GM23338 (cell line): ENCODE measurements around the gene EIF4E3. TPM values are rescaled to one million over a fixed set of nuclear protein-coding genes. Genes with fewer than 3 reads are reported as not detected.

Source experiments
- ATAC-seq: fragments of 200-7000 bp; cut with Tn5 transposase; 3 replicates; pipeline ENCODE4 v1.9.1; 2020
- DNase-seq: peaks from one replicate; pipeline ENCODE4 v3.0.0-alpha.2; 2015; ENCODE audit warnings: low spot score
- H2AFZ ChIP-seq: fragments of 200-600 bp; sonication (generic); 2 replicates; pipeline ENCODE4 v1.8.0; 2016; ENCODE audit warnings: antibody characterized with exemption, mild to moderate bottlenecking, moderate library complexity
- H3F3A ChIP-seq: fragments of 200-600 bp; sonication (generic); replicated peaks from 2 replicates; pipeline ENCODE4 v1.8.0; 2017; ENCODE audit warnings: antibody characterized with exemption, mixed run types, low read depth
- H3K27ac ChIP-seq: fragments of 200-600 bp; sonication (generic); 2 replicates; pipeline ENCODE4 v1.6.1; 2016; ENCODE audit warnings: low read depth
- H3K27me3 ChIP-seq: fragments of 200-600 bp; sonication (generic); 2 replicates; pipeline ENCODE4 v1.8.0; 2016; ENCODE audit warnings: mild to moderate bottlenecking, mixed run types, moderate library complexity; ENCODE audit not compliant: insufficient read depth
- H3K36me3 ChIP-seq: fragments of 200-600 bp; sonication (generic); 2 replicates; pipeline ENCODE4 v1.8.0; 2016; ENCODE audit warnings: mild to moderate bottlenecking; ENCODE audit not compliant: insufficient read depth
- H3K4me1 ChIP-seq: fragments of 200-600 bp; sonication (generic); 2 replicates; pipeline ENCODE4 v1.8.0; 2016; ENCODE audit warnings: mild to moderate bottlenecking, moderate library complexity; ENCODE audit not compliant: insufficient read depth
- H3K4me2 ChIP-seq: fragments of 200-600 bp; sonication (generic); 2 replicates; pipeline ENCODE4 v1.7.1; 2017; ENCODE audit warnings: mixed run types
- H3K4me3 ChIP-seq: fragments of 200-600 bp; sonication (generic); 2 replicates; pipeline ENCODE4 v1.6.1; 2016; ENCODE audit warnings: mixed run types
- H3K79me2 ChIP-seq: fragments of 200-600 bp; sonication (generic); replicated peaks from 2 replicates; pipeline ENCODE4 v1.8.0; 2017; ENCODE audit warnings: mild to moderate bottlenecking; ENCODE audit not compliant: insufficient read depth
- H3K9me2 ChIP-seq: fragments of 200-600 bp; sonication (generic); 2 replicates; pipeline ENCODE4 v1.8.0; 2017; ENCODE audit not compliant: insufficient read depth
- H4K20me1 ChIP-seq: fragments of 200-600 bp; sonication (generic); replicated peaks from 2 replicates; pipeline ENCODE4 v1.8.0; 2017; ENCODE audit warnings: mild to moderate bottlenecking; ENCODE audit not compliant: insufficient read depth
- H3K27ac Mint-ChIP-seq: 2 replicates; pipeline ENCODE4 v1.8.0; 2020; ENCODE audit warnings: inconsistent platforms, mild to moderate bottlenecking, moderate library complexity, mixed read lengths
- H3K27me3 Mint-ChIP-seq: 3 replicates; pipeline ENCODE4 v1.8.0; 2022; ENCODE audit warnings: low read depth, mild to moderate bottlenecking, moderate library complexity, mixed read lengths, inconsistent platforms; ENCODE audit not compliant: insufficient read depth, poor library complexity
- H3K36me3 Mint-ChIP-seq: 3 replicates; pipeline ENCODE4 v1.8.0; 2021; ENCODE audit warnings: low read depth, mild to moderate bottlenecking, inconsistent platforms, moderate library complexity, mixed read lengths
- H3K4me1 Mint-ChIP-seq: 3 replicates; pipeline ENCODE4 v1.8.0; 2020; ENCODE audit warnings: mild to moderate bottlenecking, inconsistent platforms, mixed read lengths
- H3K4me3 Mint-ChIP-seq: 3 replicates; pipeline ENCODE4 v1.8.0; 2021; ENCODE audit warnings: moderate library complexity, mild to moderate bottlenecking, inconsistent platforms, mixed read lengths
- H3K9me3 Mint-ChIP-seq: 3 replicates; pipeline ENCODE4 v1.8.0; 2020; ENCODE audit warnings: moderate library complexity, mild to moderate bottlenecking, inconsistent platforms, mixed read lengths
- CREB1 ChIP-seq: fragments of 250-450 bp; sonication (Bioruptor Pico); IDR thresholded peaks from 2 replicates; pipeline ENCODE4 v1.5.0; 2020; ENCODE audit warnings: low read depth, mild to moderate bottlenecking, moderate library complexity
- ETS1 ChIP-seq: IDR thresholded peaks from 2 replicates; pipeline ENCODE4 v1.6.1; 2016; ENCODE audit warnings: antibody characterized with exemption
- EZH2 ChIP-seq: fragments of 200-600 bp; sonication (generic); IDR thresholded peaks from one replicate; pipeline ENCODE4 v1.8.0; 2017; ENCODE audit warnings: antibody characterized with exemption, mild to moderate bottlenecking, low read depth; ENCODE audit not compliant: unreplicated experiment
- EZH2phosphoT487 ChIP-seq: fragments of 200-600 bp; sonication (generic); IDR thresholded peaks from one replicate; pipeline ENCODE4 v1.8.1; 2018; ENCODE audit warnings: antibody characterized with exemption; ENCODE audit not compliant: unreplicated experiment
- JUNB ChIP-seq: IDR thresholded peaks from one replicate; pipeline ENCODE4 v1.6.1; 2016; ENCODE audit warnings: antibody characterized with exemption; ENCODE audit not compliant: unreplicated experiment
- NANOG ChIP-seq: IDR thresholded peaks from 2 replicates; pipeline ENCODE4 v1.6.1; 2016; ENCODE audit warnings: antibody characterized with exemption, borderline replicate concordance
- POLR2AphosphoS5 ChIP-seq: IDR thresholded peaks from 2 replicates; pipeline ENCODE4 v1.6.1; 2016; ENCODE audit warnings: antibody characterized with exemption, low read depth
- REST ChIP-seq: IDR thresholded peaks from one replicate; pipeline ENCODE4 v1.6.1; 2018; ENCODE audit warnings: antibody characterized with exemption; ENCODE audit not compliant: unreplicated experiment
- STAT1 ChIP-seq: IDR thresholded peaks from one replicate; pipeline ENCODE4 v1.6.1; 2016; ENCODE audit warnings: antibody characterized with exemption; ENCODE audit not compliant: unreplicated experiment
- ZNF114 ChIP-seq: fragments of 250-450 bp; sonication (Bioruptor Pico); IDR thresholded peaks from 2 replicates; pipeline ENCODE4 v1.5.0; 2020; ENCODE audit warnings: mild to moderate bottlenecking, moderate library complexity
- polyA plus RNA-seq: library from polyadenylated mRNA; unstranded; fragments of >200 nt; fragmentation: Nextera tagmentation; extraction: Ambion mirVana; gene quantifications from 2 replicates; pipeline ENCODE4 v1.2.1, GENCODE V29; 2016
- total RNA-seq: library from RNA; depleted of rRNA; stranded (reverse); fragments of >200 nt; shearing (Covaris generic); gene quantifications from 2 replicates; pipeline ENCODE4 v1.2.3, GENCODE V29; 2014
- TF ChIP-seq, protein P1 (sequence below), 2 experiments: fragments of 200-600 bp in 1 of 2; sonication (generic) in 1 of 2; conservative IDR thresholded peaks; 2 replicates each; pipeline versions ENCODE4 v1.5.1 to v1.6.1; 2016 to 2017; ENCODE audit warnings: antibody characterized with exemption in 2 of 2, low read depth in 2 of 2, mild to moderate bottlenecking in 2 of 2, moderate library complexity in 1 of 2

Gene EIF4E3
- total and polyA plus RNA-seq, 2 experiments from 2014 or later, result 6.0 to 9.7 TPM

- Mint-ChIP-seq H3K36me3 (peaks cover 6% of the 10 kb centered on the region; the same call in 2 of the 3 replicates), H3K9me3 (no peaks in the 10 kb centered on the region), H3K27ac (peak overlapping the region; percentile 67), H3K27me3 (no peaks in the 10 kb centered on the region), H3K4me1 (peaks cover 55% of the 10 kb centered on the region), H3K4me3 (no peak overlapping the region)
- Histone ChIP-seq H3K79me2 (no peaks in the 10 kb centered on the region), H4K20me1 (no peaks in the 10 kb centered on the region), H3K4me2 (peak overlapping the region; percentile 66), H2AFZ (no peak overlapping the region), H3K4me3 (no peak overlapping the region), H3K4me1 (peaks cover 51% of the 10 kb centered on the region), H3K36me3 (no peaks in the 10 kb centered on the region), H3K27ac (no peak overlapping the region), H3K9me2 (no peaks in the 10 kb centered on the region), H3K27me3 (no peaks in the 10 kb centered on the region), H3F3A (no peaks in the 10 kb centered on the region)
- TF ChIP-seq EZH2phosphoT487 (no peak), JUNB (no peak), NANOG (peak; percentile 65; the same call in 1 of the 2 replicates), REST (no peak), ZNF114 (no peak), POLR2AphosphoS5 (no peak), ETS1 (no peak), CREB1 (CRISPR knock-in tag) (no peak), EZH2 (no peak), STAT1 (no peak)
- TF ChIP-seq, protein P1, sequence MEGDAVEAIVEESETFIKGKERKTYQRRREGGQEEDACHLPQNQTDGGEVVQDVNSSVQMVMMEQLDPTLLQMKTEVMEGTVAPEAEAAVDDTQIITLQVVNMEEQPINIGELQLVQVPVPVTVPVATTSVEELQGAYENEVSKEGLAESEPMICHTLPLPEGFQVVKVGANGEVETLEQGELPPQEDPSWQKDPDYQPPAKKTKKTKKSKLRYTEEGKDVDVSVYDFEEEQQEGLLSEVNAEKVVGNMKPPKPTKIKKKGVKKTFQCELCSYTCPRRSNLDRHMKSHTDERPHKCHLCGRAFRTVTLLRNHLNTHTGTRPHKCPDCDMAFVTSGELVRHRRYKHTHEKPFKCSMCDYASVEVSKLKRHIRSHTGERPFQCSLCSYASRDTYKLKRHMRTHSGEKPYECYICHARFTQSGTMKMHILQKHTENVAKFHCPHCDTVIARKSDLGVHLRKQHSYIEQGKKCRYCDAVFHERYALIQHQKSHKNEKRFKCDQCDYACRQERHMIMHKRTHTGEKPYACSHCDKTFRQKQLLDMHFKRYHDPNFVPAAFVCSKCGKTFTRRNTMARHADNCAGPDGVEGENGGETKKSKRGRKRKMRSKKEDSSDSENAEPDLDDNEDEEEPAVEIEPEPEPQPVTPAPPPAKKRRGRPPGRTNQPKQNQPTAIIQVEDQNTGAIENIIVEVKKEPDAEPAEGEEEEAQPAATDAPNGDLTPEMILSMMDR (conservative IDR thresholded peaks at IDR 0.05; ENCODE audit: low read depth in 2 of 2), result 0 out of 4 replicates have a peak, but pooled peaks of 1 of the 2 experiments have one; percentile 18
- ATAC-seq, result peak; percentile 52; the same call in 2 of the 3 replicates
- DNase-seq, result peak; percentile 51
Measured at GRCh38 chr3:71689291-71689690, 35.9 kb downstream of the EIF4E3 start.
